Measurements from ENCODE around the gene GRPEL1.

The GRPEL1 gene

GRCh38 chr4:7055990-7056325 is 11.9 kb downstream of the GRPEL1 start:
- Histone ChIP-seq H3K4me3 (ENCODE audit: low read length) (no peak overlapping the region), H3K27ac (ENCODE audit: low read depth, low read length) (no peak overlapping the region), H3K27me3 (ENCODE audit: control insufficient read depth, insufficient read depth, low read length) (no peaks in the 10 kb centered on the region), H3K4me1 (ENCODE audit: control insufficient read depth, insufficient read depth, low read length) (peaks cover 9% of the 10 kb centered on the region), H3K36me3 (ENCODE audit: control insufficient read depth, insufficient read depth, low read length) (peaks cover 25% of the 10 kb centered on the region), H3K9ac (ENCODE audit: low read length) (no peak overlapping the region)

- H3K36me3 ChIP-seq (ENCODE audit: control insufficient read depth, insufficient read depth, low read length): peaks cover 20% of the 10 kb centered on the region
Measured at GRCh38 chr4:7055111-7055989, 12.5 kb downstream of the GRPEL1 start.

DNA sequence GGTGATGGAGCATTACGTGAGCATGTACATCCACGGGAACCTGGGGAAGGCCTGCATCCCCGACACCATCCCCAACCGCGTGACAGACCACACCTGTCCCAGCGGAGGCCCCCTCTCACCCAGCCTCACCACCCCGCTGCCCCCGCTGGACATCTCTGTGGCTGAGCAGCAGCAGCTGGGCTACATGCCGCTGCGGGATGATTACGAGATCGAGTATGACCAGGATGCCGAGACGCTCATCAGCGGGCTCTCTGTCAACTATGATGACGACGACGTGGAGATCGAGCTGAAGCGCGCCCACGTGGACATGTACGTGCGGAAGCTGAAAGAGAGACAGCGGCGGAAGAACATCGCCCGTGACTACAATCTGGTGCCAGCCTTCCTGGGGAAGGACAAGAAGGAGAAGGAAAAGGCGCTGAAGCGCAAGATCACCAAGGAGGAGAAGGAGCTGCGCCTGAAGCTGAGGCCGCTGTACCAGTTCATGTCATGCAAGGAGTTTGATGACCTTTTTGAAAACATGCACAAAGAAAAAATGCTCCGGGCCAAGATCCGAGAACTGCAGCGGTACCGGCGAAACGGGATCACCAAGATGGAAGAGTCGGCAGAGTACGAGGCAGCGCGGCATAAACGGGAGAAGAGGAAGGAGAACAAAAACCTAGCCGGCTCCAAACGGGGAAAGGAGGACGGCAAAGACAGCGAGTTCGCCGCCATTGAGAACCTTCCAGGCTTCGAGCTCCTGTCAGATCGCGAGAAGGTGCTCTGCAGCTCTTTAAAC is 13.6 kb downstream of the GRPEL1 start:
- Histone ChIP-seq H3K9ac (ENCODE audit: low read length) (no peak overlapping the region), H3K36me3 (ENCODE audit: control insufficient read depth, insufficient read depth, low read length) (peaks cover 20% of the 10 kb centered on the region), H3K27me3 (ENCODE audit: control insufficient read depth, insufficient read depth, low read length) (no peaks in the 10 kb centered on the region), H3K27ac (ENCODE audit: low read depth, low read length) (no peak overlapping the region), H3K4me1 (ENCODE audit: control insufficient read depth, insufficient read depth, low read length) (peaks cover 9% of the 10 kb centered on the region), H3K4me3 (ENCODE audit: low read length) (no peak overlapping the region)

More at GRCh38 chr4:7055111-7055989, 12.5 kb downstream of the GRPEL1 start:
- Histone ChIP-seq H3K4me1 (ENCODE audit: control insufficient read depth, insufficient read depth, low read length) (peaks cover 9% of the 10 kb centered on the region), H3K4me3 (ENCODE audit: low read length) (no peak overlapping the region), H3K27me3 (ENCODE audit: control insufficient read depth, insufficient read depth, low read length) (no peaks in the 10 kb centered on the region), H3K9ac (ENCODE audit: low read length) (no peak overlapping the region), H3K27ac (ENCODE audit: low read depth, low read length) (no peak overlapping the region)

DNA sequence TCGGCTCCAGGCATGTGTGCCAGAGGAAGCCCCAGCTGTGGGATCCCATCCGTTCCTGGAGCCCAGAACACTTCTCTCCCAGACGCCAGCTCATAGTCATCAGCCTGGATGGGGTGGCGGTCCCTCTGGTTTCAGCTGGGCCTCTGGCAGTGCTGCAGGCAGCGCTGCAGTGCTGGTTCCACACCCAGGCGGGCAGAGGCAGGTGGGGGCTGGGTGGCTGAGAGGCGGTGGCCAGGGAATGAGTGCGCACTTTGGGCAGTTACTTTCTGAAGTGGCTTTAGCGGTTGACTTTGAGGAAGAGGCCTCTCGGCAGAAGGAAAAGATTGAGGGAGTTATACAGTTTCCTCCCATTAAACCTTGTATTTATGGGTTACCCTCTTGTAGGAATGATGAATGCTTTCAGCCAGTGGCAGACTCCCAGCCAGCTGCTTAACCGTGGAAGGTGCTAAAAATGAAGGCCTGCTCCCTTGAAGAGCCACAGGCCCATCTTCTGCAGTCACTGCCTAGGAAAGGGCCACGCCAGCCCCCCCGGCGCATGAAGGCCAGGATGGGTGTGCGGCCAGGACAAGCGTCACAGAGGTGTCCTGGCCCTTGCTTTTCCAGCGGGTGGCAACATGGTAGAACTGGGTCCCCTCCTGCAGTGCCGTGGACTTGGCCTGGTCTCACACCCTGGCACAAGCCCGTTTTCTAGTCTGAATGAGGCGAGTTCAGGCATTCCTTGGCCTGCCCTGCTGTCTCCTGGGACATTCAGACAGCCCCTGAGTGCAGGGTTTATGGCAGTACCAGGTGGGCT is 14.7 kb downstream of the GRPEL1 start:
- no peak overlapping the region for H3K4me3 ChIP-seq (ENCODE audit: low read length)
- H3K27me3 ChIP-seq (ENCODE audit: control insufficient read depth, insufficient read depth, low read length): no peaks in the 10 kb centered on the region
- peak overlapping the region; percentile 49 for H3K27ac ChIP-seq (ENCODE audit: low read depth, low read length)
- no peak overlapping the region for H3K9ac ChIP-seq (ENCODE audit: low read length)
- H3K36me3 ChIP-seq (ENCODE audit: control insufficient read depth, insufficient read depth, low read length): peaks cover 22% of the 10 kb centered on the region
- peaks cover 9% of the 10 kb centered on the region for H3K4me1 ChIP-seq (ENCODE audit: control insufficient read depth, insufficient read depth, low read length)

- H3K9ac ChIP-seq (ENCODE audit: low read length): no peak overlapping the region
- H3K4me3 ChIP-seq (ENCODE audit: low read length): no peak overlapping the region
- H3K27ac ChIP-seq (ENCODE audit: low read depth, low read length): no peak overlapping the region
- H3K27me3 ChIP-seq (ENCODE audit: control insufficient read depth, insufficient read depth, low read length): no peaks in the 10 kb centered on the region
- peaks cover 9% of the 10 kb centered on the region for H3K4me1 ChIP-seq (ENCODE audit: control insufficient read depth, insufficient read depth, low read length)
- peaks cover 22% of the 10 kb centered on the region for H3K36me3 ChIP-seq (ENCODE audit: control insufficient read depth, insufficient read depth, low read length)
Measured at GRCh38 chr4:7052313-7052712, 15.6 kb downstream of the GRPEL1 start.

GRCh38 chr4:7051905-7052304 is 16.0 kb downstream of the GRPEL1 start:
- Histone ChIP-seq H3K4me1 (ENCODE audit: control insufficient read depth, insufficient read depth, low read length) (peaks cover 9% of the 10 kb centered on the region), H3K36me3 (ENCODE audit: control insufficient read depth, insufficient read depth, low read length) (peaks cover 22% of the 10 kb centered on the region)

GRCh38 chr4:7051144-7051495 is 16.7 kb downstream of the GRPEL1 start:
- Histone ChIP-seq H3K36me3 (ENCODE audit: control insufficient read depth, insufficient read depth, low read length) (peaks cover 18% of the 10 kb centered on the region), H3K4me1 (ENCODE audit: control insufficient read depth, insufficient read depth, low read length) (peaks cover 9% of the 10 kb centered on the region), H3K9ac (ENCODE audit: low read length) (no peak overlapping the region)

More at GRCh38 chr4:7051905-7052304, 16.0 kb downstream of the GRPEL1 start:
- Histone ChIP-seq H3K27ac (ENCODE audit: low read depth, low read length) (no peak overlapping the region), H3K4me3 (ENCODE audit: low read length) (no peak overlapping the region), H3K27me3 (ENCODE audit: control insufficient read depth, insufficient read depth, low read length) (no peaks in the 10 kb centered on the region), H3K9ac (ENCODE audit: low read length) (no peak overlapping the region)

GRCh38 chr4:7050481-7051143 is 17.3 kb downstream of the GRPEL1 start:
- Histone ChIP-seq H3K4me1 (ENCODE audit: control insufficient read depth, insufficient read depth, low read length) (peaks cover 14% of the 10 kb centered on the region), H3K4me3 (ENCODE audit: low read length) (no peak overlapping the region), H3K9ac (ENCODE audit: low read length) (no peak overlapping the region), H3K27me3 (ENCODE audit: control insufficient read depth, insufficient read depth, low read length) (no peaks in the 10 kb centered on the region), H3K27ac (ENCODE audit: low read depth, low read length) (no peak overlapping the region), H3K36me3 (ENCODE audit: control insufficient read depth, insufficient read depth, low read length) (peaks cover 17% of the 10 kb centered on the region)

More at GRCh38 chr4:7051144-7051495, 16.7 kb downstream of the GRPEL1 start:
- no peaks in the 10 kb centered on the region for H3K27me3 ChIP-seq (ENCODE audit: control insufficient read depth, insufficient read depth, low read length)
- H3K4me3 ChIP-seq (ENCODE audit: low read length): no peak overlapping the region
- H3K27ac ChIP-seq (ENCODE audit: low read depth, low read length): no peak overlapping the region

DNA sequence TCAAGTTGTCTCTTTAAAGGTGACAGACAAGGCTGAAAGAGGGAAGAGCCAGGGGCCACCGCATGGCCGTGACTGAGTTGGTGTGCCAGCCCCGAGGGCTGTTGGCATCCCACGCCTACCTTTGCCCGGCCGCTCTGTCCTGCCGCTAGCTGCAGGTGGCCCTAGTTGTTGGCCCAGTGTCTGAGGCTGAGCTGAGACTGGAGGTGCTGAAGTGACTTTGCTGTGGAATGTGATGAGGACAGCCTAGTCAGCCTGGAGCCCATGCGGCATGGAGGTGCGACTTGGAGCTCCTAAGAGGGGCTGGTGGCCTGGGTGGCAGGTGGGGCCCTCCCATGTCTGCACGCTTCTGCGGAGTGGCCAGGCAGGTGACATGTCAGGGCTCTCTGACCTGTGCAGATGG is 18.1 kb downstream of the GRPEL1 start:
- Histone ChIP-seq H3K9ac (ENCODE audit: low read length) (no peak overlapping the region), H3K4me1 (ENCODE audit: control insufficient read depth, insufficient read depth, low read length) (peaks cover 21% of the 10 kb centered on the region), H3K27ac (ENCODE audit: low read depth, low read length) (no peak overlapping the region), H3K27me3 (ENCODE audit: control insufficient read depth, insufficient read depth, low read length) (no peaks in the 10 kb centered on the region), H3K4me3 (ENCODE audit: low read length) (no peak overlapping the region), H3K36me3 (ENCODE audit: control insufficient read depth, insufficient read depth, low read length) (peaks cover 8% of the 10 kb centered on the region)

GRCh38 chr4:7049295-7049694 is 18.6 kb downstream of the GRPEL1 start:
- Histone ChIP-seq H3K9ac (ENCODE audit: low read length) (no peak overlapping the region), H3K36me3 (ENCODE audit: control insufficient read depth, insufficient read depth, low read length) (peaks cover 8% of the 10 kb centered on the region), H3K4me1 (ENCODE audit: control insufficient read depth, insufficient read depth, low read length) (peaks cover 24% of the 10 kb centered on the region), H3K27me3 (ENCODE audit: control insufficient read depth, insufficient read depth, low read length) (no peaks in the 10 kb centered on the region), H3K27ac (ENCODE audit: low read depth, low read length) (no peak overlapping the region), H3K4me3 (ENCODE audit: low read length) (no peak overlapping the region)

GRCh38 chr4:7048642-7049041 is 19.2 kb downstream of the GRPEL1 start:
- H3K27me3 ChIP-seq (ENCODE audit: control insufficient read depth, insufficient read depth, low read length): no peaks in the 10 kb centered on the region
- H3K9ac ChIP-seq (ENCODE audit: low read length): no peak overlapping the region
- peaks cover 24% of the 10 kb centered on the region for H3K4me1 ChIP-seq (ENCODE audit: control insufficient read depth, insufficient read depth, low read length)

GRCh38 chr4:7046971-7047370 is 20.9 kb downstream of the GRPEL1 start:
- Histone ChIP-seq H3K4me1 (ENCODE audit: control insufficient read depth, insufficient read depth, low read length) (peaks cover 17% of the 10 kb centered on the region), H3K27ac (ENCODE audit: low read depth, low read length) (no peak overlapping the region), H3K36me3 (ENCODE audit: control insufficient read depth, insufficient read depth, low read length) (peaks cover 4% of the 10 kb centered on the region), H3K4me3 (ENCODE audit: low read length) (no peak overlapping the region), H3K27me3 (ENCODE audit: control insufficient read depth, insufficient read depth, low read length) (no peaks in the 10 kb centered on the region), H3K9ac (ENCODE audit: low read length) (no peak overlapping the region)

More at GRCh38 chr4:7048642-7049041, 19.2 kb downstream of the GRPEL1 start:
- Histone ChIP-seq H3K36me3 (ENCODE audit: control insufficient read depth, insufficient read depth, low read length) (peaks cover 5% of the 10 kb centered on the region), H3K4me3 (ENCODE audit: low read length) (no peak overlapping the region), H3K27ac (ENCODE audit: low read depth, low read length) (no peak overlapping the region)
